H9 (cell line): ENCODE measurements around the gene LRRC8E. TPM values are rescaled to one million over a fixed set of nuclear protein-coding genes. Genes with fewer than 3 reads are reported as not detected.
A peak's percentile ranks its signal among the peaks of the same experiment; 100 is the strongest.

Source experiments
- DNase-seq: peaks from one replicate; pipeline ENCODE4 v3.0.0-alpha.2; 2017
- H2AFZ ChIP-seq: one replicate; pipeline ENCODE4 v1.6.1; 2013; ENCODE audit warnings: mild to moderate bottlenecking, low read length, control low read depth, moderate library complexity
- H2AK5ac ChIP-seq: 2 replicates; pipeline ENCODE4 v1.6.1; 2013; ENCODE audit warnings: low read length, control low read depth, mixed read lengths; ENCODE audit not compliant: insufficient read length
- H2BK120ac ChIP-seq: one replicate; pipeline ENCODE4 v1.6.1; 2013; ENCODE audit warnings: low read depth, mild to moderate bottlenecking, low read length, control low read depth, inconsistent platforms; ENCODE audit not compliant: poor library complexity, severe bottlenecking
- H2BK12ac ChIP-seq: 2 replicates; pipeline ENCODE4 v1.6.1; 2013; ENCODE audit warnings: low read length, control low read depth, mixed read lengths, low read depth; ENCODE audit not compliant: insufficient read length
- H2BK15ac ChIP-seq: 2 replicates; pipeline ENCODE4 v1.6.1; 2013; ENCODE audit warnings: low read depth, low read length, control low read depth
- H2BK20ac ChIP-seq: one replicate; pipeline ENCODE4 v1.6.1; 2013; ENCODE audit warnings: low read depth, mild to moderate bottlenecking, low read length, control low read depth, inconsistent platforms; ENCODE audit not compliant: poor library complexity, severe bottlenecking
- H2BK5ac ChIP-seq: 2 replicates; pipeline ENCODE4 v1.6.1; 2013; ENCODE audit warnings: low read length, control low read depth, mixed read lengths; ENCODE audit not compliant: insufficient read length
- H3K14ac ChIP-seq: 2 replicates; pipeline ENCODE4 v1.6.1; 2013; ENCODE audit warnings: low read length, control low read depth; ENCODE audit not compliant: insufficient read depth
- H3K18ac ChIP-seq: 2 replicates; pipeline ENCODE4 v1.6.1; 2013; ENCODE audit warnings: low read depth, mild to moderate bottlenecking, mixed read lengths, low read length, control low read depth; ENCODE audit not compliant: insufficient read length
- H3K23ac ChIP-seq: 2 replicates; pipeline ENCODE4 v1.6.1; 2013; ENCODE audit warnings: low read length, control low read depth, mixed read lengths, low read depth; ENCODE audit not compliant: insufficient read length
- H3K23me2 ChIP-seq: 2 replicates; pipeline ENCODE4 v1.6.1; 2013; ENCODE audit warnings: low read depth, mild to moderate bottlenecking, mixed read lengths, low read length, control low read depth; ENCODE audit not compliant: insufficient read length, poor library complexity, severe bottlenecking
- H3K27ac ChIP-seq: 2 replicates; pipeline ENCODE4 v1.5.1; 2013; ENCODE audit warnings: low read length, control low read depth, mixed read lengths, low read depth; ENCODE audit not compliant: insufficient read length
- H3K27me3 ChIP-seq: 2 replicates; pipeline ENCODE4 v1.6.1; 2013; ENCODE audit warnings: low read length, control low read depth, inconsistent platforms; ENCODE audit not compliant: insufficient read depth
- H3K4ac ChIP-seq: 2 replicates; pipeline ENCODE4 v1.6.1; 2013; ENCODE audit warnings: low read depth, mild to moderate bottlenecking, control low read depth, inconsistent platforms, low read length, moderate library complexity
- H3K4me1 ChIP-seq: 2 replicates; pipeline ENCODE4 v1.6.1; 2013; ENCODE audit warnings: low read length, control low read depth, inconsistent platforms; ENCODE audit not compliant: insufficient read depth
- H3K4me2 ChIP-seq: 2 replicates; pipeline ENCODE4 v1.6.1; 2013; ENCODE audit warnings: low read length, control low read depth, mixed read lengths; ENCODE audit not compliant: insufficient read length, insufficient read depth
- H3K56ac ChIP-seq: 2 replicates; pipeline ENCODE4 v1.6.1; 2013; ENCODE audit warnings: low read depth, mild to moderate bottlenecking, mixed read lengths, low read length, control low read depth; ENCODE audit not compliant: insufficient read length
- H3K79me1 ChIP-seq: 2 replicates; pipeline ENCODE4 v1.6.1; 2013; ENCODE audit warnings: low read depth, mild to moderate bottlenecking, moderate library complexity, low read length, control low read depth, inconsistent platforms; ENCODE audit not compliant: insufficient read depth, poor library complexity, severe bottlenecking
- H3K79me2 ChIP-seq: 2 replicates; pipeline ENCODE4 v1.6.1; 2013; ENCODE audit warnings: low read length, control low read depth, inconsistent platforms; ENCODE audit not compliant: insufficient read depth
- H3K9ac ChIP-seq: 2 replicates; pipeline ENCODE4 v1.6.1; 2013; ENCODE audit warnings: low read length, control low read depth, mixed read lengths; ENCODE audit not compliant: insufficient read length; ENCODE audit errors: extremely low read depth
- H3K9me3 ChIP-seq: one replicate; pipeline ENCODE4 v1.6.1; 2013; ENCODE audit warnings: low read depth, low read length, inconsistent platforms; ENCODE audit not compliant: control insufficient read depth
- H3T11ph ChIP-seq: one replicate; pipeline ENCODE4 v1.6.1; 2013; ENCODE audit warnings: mild to moderate bottlenecking, low read length, control low read depth, inconsistent platforms
- H4K20me1 ChIP-seq: one replicate; pipeline ENCODE4 v1.6.1; 2013; ENCODE audit not compliant: control insufficient read depth, insufficient read length, insufficient read depth
- H4K5ac ChIP-seq: 2 replicates; pipeline ENCODE4 v1.6.1; 2013; ENCODE audit warnings: low read depth, mild to moderate bottlenecking, mixed read lengths, low read length, control low read depth; ENCODE audit not compliant: insufficient read length
- H4K8ac ChIP-seq: replicated peaks from 2 replicates; pipeline ENCODE4 v1.6.1; 2013; ENCODE audit warnings: low read length, control low read depth, mixed read lengths, low read depth; ENCODE audit not compliant: insufficient read length
- H4K91ac ChIP-seq: 2 replicates; pipeline ENCODE4 v1.6.1; 2013; ENCODE audit warnings: low read depth, mild to moderate bottlenecking, moderate library complexity, mixed read lengths, low read length, control low read depth; ENCODE audit not compliant: insufficient read length
- H3K27ac Mint-ChIP-seq, 3 experiments: 2 replicates in 2 of 3; 3 replicates in 1 of 3; pipeline ENCODE4 v1.8.0; 2020 to 2021; ENCODE audit warnings: mixed read lengths in 3 of 3, mild to moderate bottlenecking in 1 of 3, moderate library complexity in 1 of 3
- H3K27me3 Mint-ChIP-seq: 2 replicates; pipeline ENCODE4 v1.8.0; 2021; ENCODE audit warnings: low read depth, mild to moderate bottlenecking, moderate library complexity, mixed read lengths
- H3K36me3 Mint-ChIP-seq, 3 experiments: 2 replicates in 2 of 3; 3 replicates in 1 of 3; pipeline ENCODE4 v1.8.0; 2020 to 2021; ENCODE audit warnings: low read depth in 3 of 3, mixed read lengths in 3 of 3; ENCODE audit not compliant: insufficient read depth in 1 of 3
- H3K4me1 Mint-ChIP-seq, 2 experiments: 2 replicates each; pipeline ENCODE4 v1.8.0; 2020; ENCODE audit warnings: mixed read lengths in 2 of 2
- H3K4me3 Mint-ChIP-seq, 2 experiments: 2 replicates in 1 of 2; 3 replicates in 1 of 2; pipeline ENCODE4 v1.8.0; 2020 to 2021; ENCODE audit warnings: mild to moderate bottlenecking in 2 of 2, mixed read lengths in 2 of 2, moderate library complexity in 1 of 2
- H3K9me3 Mint-ChIP-seq, 2 experiments: 2 replicates in 1 of 2; 3 replicates in 1 of 2; pipeline ENCODE4 v1.8.0; 2020; ENCODE audit warnings: mild to moderate bottlenecking in 2 of 2, mixed read lengths in 2 of 2, moderate library complexity in 1 of 2
- CTCF ChIP-seq: fragments of 200-600 bp; sonication (generic); conservative IDR thresholded peaks from 3 replicates; pipeline ENCODE4 v1.8.0; 2021; ENCODE audit warnings: antibody characterized with exemption, mild to moderate bottlenecking
- WGBS: extraction: QIAGEN DNeasy Blood & Tissue Kit; methylation state at CpG from one replicate; pipeline ENCODE4 v1.1.7; 2013; ENCODE audit warnings: missing lambda C conversion rate, low lambda C conversion rate, mixed read lengths; ENCODE audit not compliant: insufficient read length; ENCODE audit errors: extremely low coverage; 5-methylcytosine and 5-hydroxymethylcytosine counted together
- total RNA-seq: library from RNA; stranded (reverse); gene quantifications from 2 replicates; pipeline ENCODE4 v1.2.1, GENCODE V29; 2021

The LRRC8E gene
- total RNA-seq, 1 experiment from 2014 or later = 4.8 TPM

- Mint-ChIP-seq H3K27ac (no peak overlapping the region), H3K36me3 (no peaks in the 10 kb centered on the region), H3K4me3 (peak overlapping the region in 1 of 2 experiments; percentile 76; a peak in 3 of 5 replicates), H3K27me3 (peaks cover 27% of the 10 kb centered on the region), H3K9me3 (peaks cover 1 to 3% of the 10 kb centered on the region in 2 experiments; a peak in 3 of 5 replicates), H3K4me1 (peaks cover 4 to 11% of the 10 kb centered on the region in 2 experiments)
- no peak overlapping the region for H3K14ac ChIP-seq
- no peak overlapping the region for H3K4ac ChIP-seq
- H3K9ac ChIP-seq = no peak overlapping the region
- no peak overlapping the region for H2BK20ac ChIP-seq
- H3K27ac ChIP-seq = no peak overlapping the region
- H2BK12ac ChIP-seq = peak overlapping the region; percentile 7
- no peaks in the 10 kb centered on the region for H3K79me1 ChIP-seq
- H3K56ac ChIP-seq = no peak overlapping the region
- no peak overlapping the region for H2BK15ac ChIP-seq
- DNase-seq = peak; percentile 65
- no peak overlapping the region for H4K5ac ChIP-seq
- no peaks in the 10 kb centered on the region for H4K20me1 ChIP-seq
- H2BK5ac ChIP-seq = no peak overlapping the region
- no peak overlapping the region for H4K8ac ChIP-seq
- H2AFZ ChIP-seq = no peak overlapping the region
- no peak overlapping the region for H3T11ph ChIP-seq
- H3K18ac ChIP-seq = no peak overlapping the region
- TF ChIP-seq CTCF = no peak
- H3K23ac ChIP-seq = no peak overlapping the region
- H2BK120ac ChIP-seq = no peak overlapping the region
- H4K91ac ChIP-seq = no peak overlapping the region
- peaks cover 3% of the 10 kb centered on the region for H3K23me2 ChIP-seq
- no peak overlapping the region for H2AK5ac ChIP-seq
- no CpG with 5 or more reads among the region's 16 CpGs for WGBS
- no peaks in the 10 kb centered on the region for H3K27me3 ChIP-seq
- no peaks in the 10 kb centered on the region for H3K9me3 ChIP-seq
- H3K4me2 ChIP-seq = peak overlapping the region; percentile 82
- H3K4me1 ChIP-seq = no peaks in the 10 kb centered on the region
- H3K79me2 ChIP-seq = no peaks in the 10 kb centered on the region; the same call in 1 of the 2 replicates
Observed at GRCh38 chr19:7887408-7888144, 734 bp upstream of the LRRC8E start.
